Astrocyte (in vitro differentiated cells and primary cell): Measurements from ENCODE around the gene CPAMD8. TPM values are rescaled to one million over a fixed set of nuclear protein-coding genes. Genes with fewer than 3 reads are reported as not detected.

Experiments used
- DNase-seq: peaks from one replicate; pipeline ENCODE4 v3.0.0-alpha.2; 2010; ENCODE audit warnings: low read depth
- FAIRE-seq: peaks from 2 replicates; lab custom pipeline; 2011; peaks lifted over from hg19 to GRCh38; lab: Jason Lieb, UNC
- H2AFZ ChIP-seq: 2 replicates; pipeline ENCODE4 v1.6.0; 2012; ENCODE audit warnings: low read depth, low read length, inconsistent platforms
- H3K27ac ChIP-seq: 2 replicates; pipeline ENCODE4 v1.5.1; 2011; ENCODE audit warnings: low read depth, low read length, inconsistent platforms
- H3K27me3 ChIP-seq: 2 replicates; pipeline ENCODE4 v1.6.0; 2011; ENCODE audit warnings: low read length, inconsistent platforms; ENCODE audit not compliant: insufficient read depth
- H3K36me3 ChIP-seq: 2 replicates; pipeline ENCODE4 v1.5.1; 2011; ENCODE audit warnings: low read length, inconsistent platforms; ENCODE audit not compliant: insufficient read depth
- H3K4me1 ChIP-seq: 2 replicates; pipeline ENCODE4 v1.5.1; 2011; ENCODE audit warnings: low read length, inconsistent platforms; ENCODE audit not compliant: insufficient read depth
- H3K4me2 ChIP-seq: 2 replicates; pipeline ENCODE4 v1.6.0; 2012; ENCODE audit warnings: low read length, inconsistent platforms
- H3K4me3 ChIP-seq: 2 replicates; pipeline ENCODE4 v1.5.1; 2011; ENCODE audit warnings: low read depth, mild to moderate bottlenecking, low read length, inconsistent platforms; ENCODE audit not compliant: insufficient read depth
- H3K79me2 ChIP-seq: 2 replicates; pipeline ENCODE4 v1.6.0; 2012; ENCODE audit warnings: mild to moderate bottlenecking, low read length, inconsistent platforms; ENCODE audit not compliant: insufficient read depth
- H3K9ac ChIP-seq: 2 replicates; pipeline ENCODE4 v1.6.0; 2012; ENCODE audit warnings: mild to moderate bottlenecking, low read length, inconsistent platforms
- H3K9me3 ChIP-seq: 2 replicates; pipeline ENCODE4 v1.5.1; 2012; ENCODE audit warnings: low read depth, mild to moderate bottlenecking, low read length, inconsistent platforms; ENCODE audit not compliant: insufficient read depth
- H4K20me1 ChIP-seq: 2 replicates; pipeline ENCODE4 v1.6.0; 2012; ENCODE audit warnings: low read length, inconsistent platforms; ENCODE audit not compliant: insufficient read depth
- H3K27ac Mint-ChIP-seq: one replicate; pipeline ENCODE4 v1.8.0; 2021; ENCODE audit warnings: mild to moderate bottlenecking, mixed read lengths; ENCODE audit not compliant: unreplicated experiment
- H3K27me3 Mint-ChIP-seq: one replicate; pipeline ENCODE4 v1.8.0; 2021; ENCODE audit warnings: low read depth, mixed read lengths; ENCODE audit not compliant: unreplicated experiment
- H3K36me3 Mint-ChIP-seq: one replicate; pipeline ENCODE4 v1.8.0; 2021; ENCODE audit warnings: low read depth, mixed read lengths; ENCODE audit not compliant: unreplicated experiment
- H3K4me1 Mint-ChIP-seq: one replicate; pipeline ENCODE4 v1.8.0; 2021; ENCODE audit warnings: low read depth, mixed read lengths; ENCODE audit not compliant: unreplicated experiment
- H3K4me3 Mint-ChIP-seq: one replicate; pipeline ENCODE4 v1.8.0; 2021; ENCODE audit warnings: mild to moderate bottlenecking, moderate library complexity, mixed read lengths; ENCODE audit not compliant: unreplicated experiment
- H3K9me3 Mint-ChIP-seq: one replicate; pipeline ENCODE4 v1.8.0; 2021; ENCODE audit warnings: mild to moderate bottlenecking, mixed read lengths; ENCODE audit not compliant: unreplicated experiment
- EZH2 ChIP-seq: IDR thresholded peaks from 2 replicates; pipeline ENCODE4 v1.6.1; 2012; ENCODE audit warnings: mild to moderate bottlenecking, low read length, inconsistent platforms; ENCODE audit not compliant: insufficient read depth
- total RNA-seq: library from RNA; stranded (reverse); gene quantifications from 2 replicates; pipeline ENCODE4 v1.2.1, GENCODE V29; 2021
- TF ChIP-seq, protein P1 (sequence below): IDR thresholded peaks from 2 replicates; pipeline ENCODE4 v1.5.1; 2011; ENCODE audit warnings: low read depth, mild to moderate bottlenecking, inconsistent platforms, low read length, moderate library complexity; ENCODE audit not compliant: insufficient read depth

The CPAMD8 gene
- total RNA-seq, 1 donor from 2014 or later = 1.9 TPM

DNA sequence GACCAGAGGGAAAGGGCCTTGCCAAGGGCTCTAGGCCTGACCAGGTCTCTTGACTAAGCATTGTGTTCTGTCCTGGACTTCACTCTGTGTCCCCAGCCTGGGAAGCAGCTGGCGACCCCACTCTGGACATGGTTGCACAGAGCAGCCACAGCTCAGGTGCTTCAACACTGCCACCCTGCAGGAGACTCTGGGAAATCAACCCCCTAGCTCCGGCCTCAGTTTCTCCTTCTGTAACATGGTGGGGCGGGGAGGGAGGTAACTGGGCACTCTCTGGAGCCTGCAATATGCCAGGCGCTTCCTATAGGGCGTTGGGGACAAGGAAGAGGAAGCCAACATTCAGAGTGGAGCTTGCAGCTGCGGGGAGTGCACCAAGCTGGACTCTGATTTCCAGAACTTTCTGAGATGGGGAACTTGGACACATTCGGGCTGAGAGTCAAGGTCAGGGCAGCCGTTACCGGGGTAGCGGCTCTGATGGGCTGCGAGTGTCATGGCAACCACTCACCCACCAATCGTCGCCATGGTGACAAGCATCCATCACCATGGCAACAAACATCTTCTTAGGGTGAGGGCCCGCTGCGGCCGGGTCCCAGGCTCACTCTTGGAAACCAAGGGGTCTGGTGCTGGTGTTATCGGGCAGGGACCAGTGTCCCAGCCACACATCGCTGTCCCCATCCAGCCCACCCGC is 125.0 kb downstream of the CPAMD8 start:
- Histone ChIP-seq H3K79me2 (no peaks in the 10 kb centered on the region), H3K27me3 (peaks cover 2% of the 10 kb centered on the region), H3K9me3 (peaks cover 4% of the 10 kb centered on the region), H4K20me1 (no peaks in the 10 kb centered on the region), H3K9ac (no peak overlapping the region), H3K4me2 (no peak overlapping the region), H3K36me3 (no peaks in the 10 kb centered on the region), H3K4me1 (peaks cover under 1% of the 10 kb centered on the region), H3K27ac (no peak overlapping the region), H2AFZ (no peak overlapping the region), H3K4me3 (no peak overlapping the region)
- H3K4me1 Mint-ChIP-seq = no peaks in the 10 kb centered on the region
- no peak overlapping the region for H3K4me3 Mint-ChIP-seq
- peak overlapping the region; percentile 41 for H3K27ac Mint-ChIP-seq
- no peaks in the 10 kb centered on the region for H3K36me3 Mint-ChIP-seq
- DNase-seq (no peak), FAIRE-seq (no peak)
- TF ChIP-seq, protein P1, sequence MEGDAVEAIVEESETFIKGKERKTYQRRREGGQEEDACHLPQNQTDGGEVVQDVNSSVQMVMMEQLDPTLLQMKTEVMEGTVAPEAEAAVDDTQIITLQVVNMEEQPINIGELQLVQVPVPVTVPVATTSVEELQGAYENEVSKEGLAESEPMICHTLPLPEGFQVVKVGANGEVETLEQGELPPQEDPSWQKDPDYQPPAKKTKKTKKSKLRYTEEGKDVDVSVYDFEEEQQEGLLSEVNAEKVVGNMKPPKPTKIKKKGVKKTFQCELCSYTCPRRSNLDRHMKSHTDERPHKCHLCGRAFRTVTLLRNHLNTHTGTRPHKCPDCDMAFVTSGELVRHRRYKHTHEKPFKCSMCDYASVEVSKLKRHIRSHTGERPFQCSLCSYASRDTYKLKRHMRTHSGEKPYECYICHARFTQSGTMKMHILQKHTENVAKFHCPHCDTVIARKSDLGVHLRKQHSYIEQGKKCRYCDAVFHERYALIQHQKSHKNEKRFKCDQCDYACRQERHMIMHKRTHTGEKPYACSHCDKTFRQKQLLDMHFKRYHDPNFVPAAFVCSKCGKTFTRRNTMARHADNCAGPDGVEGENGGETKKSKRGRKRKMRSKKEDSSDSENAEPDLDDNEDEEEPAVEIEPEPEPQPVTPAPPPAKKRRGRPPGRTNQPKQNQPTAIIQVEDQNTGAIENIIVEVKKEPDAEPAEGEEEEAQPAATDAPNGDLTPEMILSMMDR = no peak
- TF ChIP-seq EZH2 = no peak
- H3K9me3 Mint-ChIP-seq = peaks cover 4% of the 10 kb centered on the region
- peaks cover 8% of the 10 kb centered on the region for H3K27me3 Mint-ChIP-seq

DNA sequence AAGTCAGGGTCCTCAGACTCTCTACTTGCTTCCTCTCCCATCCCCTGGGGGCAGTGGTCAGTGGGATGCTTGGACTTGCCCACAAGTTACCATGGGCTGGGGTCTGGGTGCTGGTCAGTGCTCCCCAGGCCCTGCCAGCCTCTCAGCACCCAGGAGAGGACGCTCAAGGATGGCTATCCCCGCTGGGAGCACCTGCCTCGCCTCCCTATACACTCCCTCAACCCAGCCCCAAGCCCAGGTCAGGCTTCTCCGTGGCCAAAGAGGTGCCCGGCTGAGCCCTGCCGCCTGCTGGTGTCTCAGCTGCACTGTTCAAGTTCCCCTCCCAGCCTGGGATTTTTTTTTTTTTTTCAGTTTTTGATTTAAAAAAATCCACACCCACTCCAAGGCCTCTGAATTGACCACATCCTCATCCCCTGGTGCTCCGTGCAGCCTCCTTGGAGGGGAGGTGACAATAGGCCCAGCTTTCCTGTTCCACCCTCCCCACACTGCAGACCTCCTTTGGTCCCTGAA is 127.0 kb downstream of the CPAMD8 start:
- H3K4me2 ChIP-seq = no peak overlapping the region
- H3K9me3 ChIP-seq = peaks cover 4% of the 10 kb centered on the region
- H3K4me1 ChIP-seq = peaks cover 2% of the 10 kb centered on the region
- no peak overlapping the region for H3K27ac ChIP-seq
- H3K36me3 ChIP-seq = no peaks in the 10 kb centered on the region
- Mint-ChIP-seq H3K36me3 (no peaks in the 10 kb centered on the region), H3K27ac (no peak overlapping the region), H3K4me1 (no peaks in the 10 kb centered on the region), H3K4me3 (no peak overlapping the region), H3K27me3 (peaks cover 11% of the 10 kb centered on the region), H3K9me3 (peaks cover 4% of the 10 kb centered on the region)
- peaks cover 5% of the 10 kb centered on the region for H3K27me3 ChIP-seq
- no peaks in the 10 kb centered on the region for H3K79me2 ChIP-seq
- H3K4me3 ChIP-seq = no peak overlapping the region
- H4K20me1 ChIP-seq = no peaks in the 10 kb centered on the region
- no peak for DNase-seq
- H3K9ac ChIP-seq = no peak overlapping the region
- no peak for TF ChIP-seq EZH2
- TF ChIP-seq, protein P1 = peak; percentile 37
- no peak for FAIRE-seq
- H2AFZ ChIP-seq = no peak overlapping the region

DNA sequence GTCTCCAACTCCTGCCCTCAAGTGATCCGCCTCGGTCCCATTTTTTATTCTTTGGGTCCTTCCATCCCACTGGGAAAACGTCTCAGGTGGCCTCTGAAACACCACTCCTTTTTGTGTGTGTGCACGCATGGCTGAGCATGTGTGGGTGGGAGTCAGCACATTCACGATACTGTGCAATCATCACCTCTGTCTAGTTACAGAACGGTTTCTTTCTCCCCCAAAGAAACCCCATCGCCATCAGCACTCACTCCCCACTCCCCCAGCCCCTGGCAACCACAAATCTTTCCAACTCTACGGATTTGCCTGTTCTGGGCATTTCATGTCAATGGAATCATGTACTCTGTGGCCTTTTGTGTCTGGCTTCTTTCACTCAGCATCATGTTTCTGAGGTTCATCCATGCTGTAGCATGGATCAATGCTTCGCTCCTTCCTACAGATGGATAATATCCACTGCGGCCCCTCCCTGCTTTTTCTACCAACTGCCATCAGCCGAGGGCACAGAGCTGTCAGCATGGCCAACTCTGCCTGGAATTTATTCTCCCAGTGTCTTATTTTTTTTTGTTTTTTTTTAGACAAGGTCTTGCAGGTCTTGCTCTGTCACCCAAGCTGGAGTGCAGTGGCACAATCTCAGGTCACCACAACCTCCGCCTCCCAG is 128.1 kb downstream of the CPAMD8 start:
- H3K27ac ChIP-seq = no peak overlapping the region
- H3K9me3 ChIP-seq = peaks cover under 1% of the 10 kb centered on the region
- DNase-seq (no peak), FAIRE-seq (no peak)
- H3K4me1 ChIP-seq = peaks cover 2% of the 10 kb centered on the region
- H3K4me3 ChIP-seq = no peak overlapping the region
- H3K4me2 ChIP-seq = no peak overlapping the region
- H3K4me1 Mint-ChIP-seq = no peaks in the 10 kb centered on the region
- no peaks in the 10 kb centered on the region for H4K20me1 ChIP-seq
- H3K27me3 Mint-ChIP-seq = peaks cover 15% of the 10 kb centered on the region
- no peak overlapping the region for H2AFZ ChIP-seq
- no peaks in the 10 kb centered on the region for H3K9me3 Mint-ChIP-seq
- H3K36me3 ChIP-seq = no peaks in the 10 kb centered on the region
- no peak overlapping the region for H3K27ac Mint-ChIP-seq
- TF ChIP-seq EZH2 = no peak
- TF ChIP-seq, protein P1 = no peak
- no peaks in the 10 kb centered on the region for H3K79me2 ChIP-seq
- H3K4me3 Mint-ChIP-seq = peak overlapping the region; percentile 51
- peaks cover 5% of the 10 kb centered on the region for H3K27me3 ChIP-seq
- H3K36me3 Mint-ChIP-seq = no peaks in the 10 kb centered on the region
- no peak overlapping the region for H3K9ac ChIP-seq
